Measurements from ENCODE around the gene RNU6-8.

RNU6-8 gene

GRCh38 chr14:32171469-32171868 is 31.6 kb downstream of the RNU6-8 start:
- in situ Hi-C loops (cut with HindIII; ENCODE audit: low pct_ligation_motif_present, low pct_unique_long_range_greater_than_20kb, low sequenced_read_pairs), result no loop called here
- no peak for DNase-seq

DNA sequence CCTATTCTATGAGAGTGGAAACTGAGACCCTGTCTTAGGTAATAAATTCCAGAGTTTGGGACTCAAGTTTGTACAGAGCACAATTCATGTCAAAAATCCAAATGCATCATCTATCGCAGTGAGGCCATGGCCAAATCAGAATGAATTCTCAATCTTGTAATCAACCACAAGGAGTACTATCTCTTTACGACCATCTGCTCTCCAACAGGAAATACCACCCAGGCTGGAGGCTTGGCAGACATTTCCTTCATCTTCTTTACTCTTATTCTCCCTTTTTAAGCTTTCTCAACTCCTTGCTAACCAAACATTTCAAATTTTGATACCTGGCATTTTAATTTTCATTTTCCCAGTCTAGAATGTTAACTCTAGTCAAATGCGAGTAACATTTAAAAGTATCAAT is 33.9 kb downstream of the RNU6-8 start:
- DNase-seq, result no peak
- in situ Hi-C loops (cut with HindIII; ENCODE audit: low pct_ligation_motif_present, low pct_unique_long_range_greater_than_20kb, low sequenced_read_pairs), result no loop called here

- DNase-seq, result no peak
- in situ Hi-C loops (cut with HindIII; ENCODE audit: low pct_ligation_motif_present, low pct_unique_long_range_greater_than_20kb, low sequenced_read_pairs), result no loop called here
These were observed 35.2 kb downstream of the RNU6-8 start for GRCh38 chr14:32167907-32168306.

DNA sequence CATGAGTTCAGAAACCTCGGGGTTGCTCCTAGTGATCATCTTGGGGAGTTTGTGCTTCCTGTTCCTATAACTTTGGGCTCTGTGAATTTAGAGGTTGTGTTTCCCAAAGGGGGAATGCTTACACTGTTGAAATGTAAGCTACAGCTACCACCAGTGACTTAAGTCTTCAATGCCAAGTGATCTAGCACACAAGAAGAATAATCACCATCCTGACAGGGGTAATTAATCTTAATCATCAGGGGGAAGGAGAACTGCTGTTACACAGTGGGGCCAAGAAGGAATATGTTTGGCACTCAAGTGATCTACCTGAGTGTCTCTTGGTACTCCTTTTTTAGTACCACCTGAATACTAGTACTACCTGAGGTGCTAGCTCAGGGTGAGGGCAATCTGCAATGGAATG is 36.1 kb downstream of the RNU6-8 start:
- DNase-seq, result no peak
- in situ Hi-C loops (cut with HindIII; ENCODE audit: low pct_ligation_motif_present, low pct_unique_long_range_greater_than_20kb, low sequenced_read_pairs), result no loop called here

- in situ Hi-C loops (cut with HindIII; ENCODE audit: low pct_ligation_motif_present, low pct_unique_long_range_greater_than_20kb, low sequenced_read_pairs), result no loop called here
- no peak for DNase-seq
These were observed 37.0 kb downstream of the RNU6-8 start for GRCh38 chr14:32166029-32166428.

Data from ACHN (cell line).